NCI-H446 (cell line): ENCODE results near the gene CATSPERB.
"Not testable (repeated sequence)": the region's sequence is repeated elsewhere in the genome, so short reads cannot be mapped to it uniquely, and the experiment has no call there.

Source experiments
- DNase-seq, 2 experiments: peaks; one replicate each; lab custom pipeline; 2025; lab: John Stamatoyannopoulos, UW

Gene CATSPERB

GRCh38 chr14:91732859-91733477 is 1.1 kb upstream of the CATSPERB start:
- no peak for DNase-seq

GRCh38 chr14:91732439-91732838 is 553 bp upstream of the CATSPERB start:
- DNase-seq: no peak

- DNase-seq: no peak
Observed at GRCh38 chr14:91731018-91731417, 868 bp downstream of the CATSPERB start.

GRCh38 chr14:91729756-91730155 is 2.1 kb downstream of the CATSPERB start:
- DNase-seq: no peak

- no peak for DNase-seq
Observed at GRCh38 chr14:91728616-91729183, 3.2 kb downstream of the CATSPERB start.

GRCh38 chr14:91727121-91727520 is 4.8 kb downstream of the CATSPERB start:
- DNase-seq: no peak

- DNase-seq: no peak
Observed at GRCh38 chr14:91723501-91723900, 8.4 kb downstream of the CATSPERB start.

GRCh38 chr14:91722386-91722785 is 9.5 kb downstream of the CATSPERB start:
- DNase-seq: no peak

GRCh38 chr14:91719839-91720238 is 12.0 kb downstream of the CATSPERB start:
- DNase-seq: no peak

GRCh38 chr14:91716999-91717398 is 14.9 kb downstream of the CATSPERB start:
- no peak for DNase-seq

GRCh38 chr14:91714805-91715204 is 17.1 kb downstream of the CATSPERB start:
- no peak for DNase-seq

- DNase-seq: no peak
Observed at GRCh38 chr14:91708795-91709194, 23.1 kb downstream of the CATSPERB start.

- DNase-seq: no peak
Observed at GRCh38 chr14:91706996-91707395, 24.9 kb downstream of the CATSPERB start.

- no peak for DNase-seq
Observed at GRCh38 chr14:91694643-91695042, 37.2 kb downstream of the CATSPERB start.

GRCh38 chr14:91693346-91693745 is 38.5 kb downstream of the CATSPERB start:
- DNase-seq: no peak

- DNase-seq: no peak
Observed at GRCh38 chr14:91692075-91692474, 39.8 kb downstream of the CATSPERB start.

- no peak for DNase-seq
Observed at GRCh38 chr14:91689608-91690007, 42.3 kb downstream of the CATSPERB start.

GRCh38 chr14:91687436-91687835 is 44.5 kb downstream of the CATSPERB start:
- DNase-seq: not testable (repeated sequence)

GRCh38 chr14:91685600-91685999 is 46.3 kb downstream of the CATSPERB start:
- DNase-seq: no peak

GRCh38 chr14:91681893-91682563 is 49.9 kb downstream of the CATSPERB start:
- no peak for DNase-seq

GRCh38 chr14:91681118-91681517 is 50.8 kb downstream of the CATSPERB start:
- DNase-seq: no peak

- DNase-seq: no peak
Observed at GRCh38 chr14:91679273-91679672, 52.6 kb downstream of the CATSPERB start.

GRCh38 chr14:91677687-91678086 is 54.2 kb downstream of the CATSPERB start:
- DNase-seq: not testable (repeated sequence)

GRCh38 chr14:91674911-91675310 is 57.0 kb downstream of the CATSPERB start:
- no peak for DNase-seq
